NCI-H2196 (cell line): ENCODE data around the gene BMP7.
"Not testable (repeated sequence)": the region's sequence is repeated elsewhere in the genome, so short reads cannot be mapped to it uniquely, and the experiment has no call there.

ENCODE experiments used
- DNase-seq: peaks from one replicate; lab custom pipeline; 2025; ENCODE audit not compliant: unreplicated experiment; lab: John Stamatoyannopoulos, UW

The BMP7 gene

DNA sequence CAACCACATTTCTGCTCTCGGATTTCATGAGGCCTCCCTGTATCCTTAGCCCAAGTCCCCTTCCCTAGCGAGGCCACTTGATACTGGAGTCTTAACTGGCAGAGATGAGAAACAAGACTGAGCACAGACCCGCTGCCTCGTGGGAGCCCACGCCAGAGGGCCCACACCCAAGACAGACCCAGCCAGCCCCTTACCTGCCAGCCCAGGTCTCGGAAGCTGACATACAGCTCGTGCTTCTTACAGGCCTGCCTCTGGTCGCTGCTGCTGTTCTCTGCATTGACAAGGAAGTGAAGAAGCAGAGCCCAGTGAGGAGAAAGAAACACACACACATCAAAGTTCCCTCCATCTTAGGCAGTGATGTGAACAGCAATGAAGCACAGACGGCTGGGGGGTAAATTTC, 91.7 kb downstream of the BMP7 start:
- DNase-seq: no peak

DNA sequence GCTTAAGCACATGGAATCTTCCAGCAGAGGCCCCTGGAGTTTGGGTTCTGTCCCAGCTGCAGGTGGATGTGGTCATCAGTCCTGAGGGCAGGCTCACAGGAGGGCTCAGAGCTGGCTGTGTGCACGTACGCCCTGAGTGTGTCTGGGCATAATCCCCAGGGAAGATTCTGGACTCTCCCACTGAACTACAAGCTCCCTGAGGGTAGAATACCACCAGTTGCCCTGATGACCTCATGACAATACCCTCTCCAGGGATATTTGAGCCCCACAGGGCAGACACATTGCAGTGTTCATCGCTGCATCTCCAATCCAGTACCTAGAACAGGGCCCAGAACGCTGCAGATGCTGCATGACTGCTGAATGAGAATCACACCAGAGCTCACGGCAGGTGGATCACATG, 92.5 kb downstream of the BMP7 start:
- no peak for DNase-seq

DNA sequence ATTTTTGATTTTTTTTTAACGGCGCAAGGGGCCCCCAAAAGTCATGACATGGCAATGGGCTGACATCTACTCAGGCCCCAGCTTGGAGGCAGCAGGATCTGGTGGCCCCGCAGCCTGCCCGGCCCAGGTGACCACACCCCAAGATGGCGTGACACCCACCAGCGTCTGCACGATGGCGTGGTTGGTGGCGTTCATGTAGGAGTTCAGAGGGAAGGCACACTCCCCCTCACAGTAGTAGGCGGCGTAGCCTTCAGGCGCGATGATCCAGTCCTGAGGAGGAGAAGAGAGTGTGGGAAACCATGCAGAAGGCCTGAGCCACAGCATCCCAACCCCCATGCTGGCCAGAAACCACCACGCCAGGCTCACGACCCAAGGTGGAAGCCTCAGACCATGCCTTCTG, 93.4 kb downstream of the BMP7 start:
- DNase-seq: no peak

DNA sequence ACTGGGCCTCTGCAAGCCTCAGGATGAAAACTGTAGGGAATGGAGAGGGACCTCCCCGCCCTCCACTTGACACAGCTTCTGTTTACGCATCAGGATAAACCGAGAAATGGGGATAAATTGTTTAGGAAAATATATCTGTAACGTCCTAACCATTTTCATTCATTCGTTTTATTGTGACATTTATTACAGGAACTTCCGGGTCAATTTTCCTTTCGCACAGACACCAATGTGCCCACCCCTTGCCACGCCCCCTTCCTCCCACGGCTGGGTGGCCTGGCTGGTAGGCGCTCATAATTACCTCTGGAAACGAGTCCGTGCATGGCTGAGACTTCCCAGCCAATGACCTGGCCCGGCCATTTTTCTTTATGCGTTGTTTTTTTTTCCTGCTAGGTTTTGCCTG, 96.1 kb downstream of the BMP7 start:
- DNase-seq: no peak

DNA sequence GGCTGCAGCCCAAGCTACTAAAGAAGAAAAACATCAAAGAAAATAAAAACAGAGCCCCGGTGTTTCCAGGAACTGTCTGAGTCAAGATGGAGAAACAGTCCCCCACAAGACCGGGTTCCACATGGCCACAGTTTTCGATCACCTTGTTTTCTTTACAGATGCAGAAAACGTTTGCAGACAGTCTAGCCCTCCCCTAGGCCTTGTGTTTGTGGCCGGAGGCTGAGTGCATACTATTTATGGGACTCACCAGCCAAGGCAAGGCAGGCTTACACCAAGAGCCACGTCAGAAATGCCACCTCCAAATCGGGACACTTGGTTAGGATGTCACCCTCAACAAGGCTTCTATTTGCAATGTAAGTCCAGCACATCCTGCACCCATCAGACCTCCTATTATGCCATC, 97.3 kb downstream of the BMP7 start:
- no peak for DNase-seq

DNA sequence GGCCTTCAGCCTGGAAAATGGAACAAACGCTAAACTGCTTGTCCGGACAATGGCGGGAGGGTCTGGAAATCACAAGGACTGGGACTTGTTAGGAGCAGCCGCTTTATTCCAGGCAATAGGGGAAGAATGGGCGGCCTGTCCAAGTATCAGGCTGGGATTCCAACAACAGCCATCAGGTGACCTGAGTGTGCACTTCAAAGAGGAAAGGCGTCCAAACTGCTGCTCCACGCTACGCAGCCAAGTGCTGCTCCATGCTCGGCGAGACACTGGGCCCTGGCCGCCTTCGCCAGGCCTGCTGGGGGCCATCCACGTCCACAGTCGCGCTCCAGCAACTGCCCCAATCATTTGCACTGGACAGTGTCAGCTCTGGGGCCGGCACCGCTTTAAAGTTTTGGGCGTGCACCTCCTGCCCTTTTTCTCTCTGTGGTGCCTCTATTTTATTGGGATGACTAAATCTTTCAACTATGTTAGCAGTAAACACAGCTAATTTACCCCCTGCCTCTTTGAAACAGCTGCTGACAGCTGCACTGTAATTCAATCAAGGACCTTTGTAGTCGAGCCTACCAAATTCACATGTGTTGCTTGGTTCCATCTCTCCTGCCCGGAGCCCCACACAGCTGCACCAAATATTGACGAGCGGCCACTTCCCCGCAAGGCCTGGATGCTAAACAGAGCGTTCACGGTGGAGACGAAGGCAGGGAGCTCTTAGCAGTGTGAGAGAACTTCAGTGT, 98.3 kb downstream of the BMP7 start:
- no peak for DNase-seq

DNA sequence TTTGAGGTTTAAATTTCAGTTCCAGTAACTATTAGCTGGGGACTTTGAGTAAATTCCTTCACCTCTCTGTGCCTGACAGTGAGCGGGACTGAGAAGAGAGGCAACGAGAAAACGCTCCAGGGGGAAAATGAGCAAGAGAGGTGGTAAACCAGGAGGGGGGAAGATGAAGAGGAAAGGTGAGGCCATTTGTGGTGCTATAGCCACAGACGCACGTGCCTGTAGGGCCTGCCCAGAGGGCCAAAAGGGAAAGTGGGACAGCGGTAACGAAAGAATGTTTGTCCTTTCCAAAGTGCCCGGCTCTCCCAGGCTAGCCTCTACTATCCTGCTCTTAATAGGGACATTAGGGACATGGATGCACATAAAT, 99.2 kb downstream of the BMP7 start:
- DNase-seq: no peak

DNA sequence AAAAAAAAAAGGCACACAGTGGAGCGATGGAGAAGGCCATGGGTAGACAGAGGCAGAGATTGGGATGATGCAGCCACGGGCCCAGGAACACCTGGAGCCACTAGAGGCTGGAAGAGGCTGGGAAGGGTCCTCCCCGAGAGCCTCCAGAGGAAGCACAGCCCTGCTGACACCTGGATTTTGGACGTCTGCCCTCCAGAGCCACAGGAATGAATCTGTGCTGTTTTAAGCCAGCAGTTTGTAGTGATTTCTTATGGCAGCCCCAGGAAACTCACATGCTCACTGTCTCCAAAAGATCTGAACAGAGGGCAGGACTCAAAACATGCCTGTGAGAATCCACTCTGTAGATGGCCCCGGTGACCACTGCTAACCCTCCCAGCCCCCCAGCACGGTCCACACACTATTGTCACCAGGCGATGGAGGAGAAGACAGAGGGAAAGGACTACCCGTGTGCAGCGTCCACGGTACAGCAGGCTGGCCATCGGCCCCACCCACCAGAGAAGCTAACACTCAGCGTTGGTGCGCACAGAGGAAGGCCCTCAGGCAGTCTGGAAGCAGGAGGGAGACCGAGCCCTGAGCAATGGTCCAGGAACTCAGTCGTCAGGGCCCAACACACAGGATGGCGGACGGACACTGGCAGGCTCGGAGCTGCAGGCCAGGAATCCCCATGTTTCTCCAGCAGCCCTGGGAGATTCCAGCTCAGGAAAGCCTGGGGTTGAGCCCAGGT, 99.7 kb downstream of the BMP7 start:
- no peak for DNase-seq

DNA sequence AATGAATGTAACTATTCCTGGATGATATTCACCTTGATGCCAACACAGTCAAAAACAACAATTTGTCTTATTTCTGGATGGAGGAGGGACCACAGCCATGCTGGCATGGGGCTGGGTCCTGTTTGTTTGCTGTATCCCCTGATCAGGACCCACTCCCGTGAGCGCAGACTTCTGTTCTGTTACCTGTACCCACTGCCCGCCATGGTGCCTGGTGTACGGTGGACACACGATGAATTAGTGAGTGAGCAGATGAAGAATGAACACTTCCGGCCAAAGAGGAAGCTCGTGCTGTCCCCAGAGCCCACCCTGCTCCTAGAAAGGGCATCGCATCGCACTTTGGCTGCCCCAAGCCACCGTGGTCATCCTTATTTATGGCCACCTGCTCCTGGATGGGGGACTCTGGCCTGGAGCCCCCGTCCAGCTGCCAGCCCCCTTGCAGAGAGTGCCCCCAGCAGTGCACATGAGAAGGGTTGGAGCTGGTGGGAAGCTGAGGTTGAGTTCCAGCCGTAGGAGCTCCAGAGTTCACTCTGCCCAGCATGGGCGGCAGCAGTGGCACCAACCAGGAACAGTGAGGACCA, 100.9 kb downstream of the BMP7 start:
- DNase-seq: no peak

DNA sequence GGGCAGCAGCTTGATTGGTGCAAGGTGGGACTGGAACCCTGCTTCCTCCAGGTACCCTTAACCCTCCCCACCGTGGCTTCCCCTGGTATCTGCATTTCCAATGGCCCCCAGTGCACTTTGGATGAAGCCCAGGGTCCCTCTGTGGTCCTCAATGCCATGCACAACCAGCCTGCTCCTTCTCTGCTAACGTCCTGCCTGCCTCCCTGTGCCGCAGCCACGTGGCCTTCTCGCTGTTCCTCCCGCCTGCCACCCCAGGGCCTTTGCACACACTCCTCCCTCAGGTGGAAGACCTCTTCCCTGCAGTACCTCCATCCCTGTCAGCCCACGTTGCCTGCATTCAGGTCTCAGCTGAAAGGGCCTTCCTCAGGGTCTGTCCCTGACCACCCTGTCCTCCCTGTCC, 101.6 kb downstream of the BMP7 start:
- DNase-seq: no peak

DNA sequence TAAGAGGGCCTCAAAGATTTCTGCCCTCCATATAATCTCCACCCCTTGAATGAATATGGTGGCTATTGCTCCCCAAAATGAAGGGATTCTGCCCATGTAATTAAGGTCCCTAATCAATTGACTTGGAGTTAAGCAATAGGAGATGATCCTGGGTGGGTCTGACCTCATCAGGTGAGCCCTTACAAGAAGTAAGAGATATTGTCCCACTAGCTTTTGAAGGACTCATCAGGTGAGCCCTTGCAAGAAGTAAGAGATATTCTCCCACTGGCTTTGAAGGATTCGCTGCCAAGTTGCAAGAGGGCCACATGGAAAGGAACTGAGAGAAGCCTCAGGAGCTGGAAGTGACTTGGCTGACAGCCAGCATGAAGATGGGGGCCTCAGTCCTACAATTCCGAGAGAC, 103.4 kb downstream of the BMP7 start:
- DNase-seq: no peak

DNA sequence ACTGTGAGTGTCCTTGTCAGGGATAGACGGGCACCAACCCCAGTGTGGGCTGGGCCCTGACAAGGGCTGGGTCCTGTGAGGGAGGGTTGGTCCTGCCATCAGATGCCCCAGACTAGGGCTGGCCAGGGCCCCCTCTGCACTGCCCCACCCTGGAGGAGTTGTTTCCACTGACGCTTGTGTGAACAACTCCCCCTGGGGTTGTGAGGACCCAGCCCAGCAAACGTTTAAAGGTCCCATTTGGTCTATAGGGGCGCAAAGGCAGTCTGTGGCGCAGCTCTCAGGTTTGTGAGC, 104.1 kb downstream of the BMP7 start:
- no peak for DNase-seq

DNA sequence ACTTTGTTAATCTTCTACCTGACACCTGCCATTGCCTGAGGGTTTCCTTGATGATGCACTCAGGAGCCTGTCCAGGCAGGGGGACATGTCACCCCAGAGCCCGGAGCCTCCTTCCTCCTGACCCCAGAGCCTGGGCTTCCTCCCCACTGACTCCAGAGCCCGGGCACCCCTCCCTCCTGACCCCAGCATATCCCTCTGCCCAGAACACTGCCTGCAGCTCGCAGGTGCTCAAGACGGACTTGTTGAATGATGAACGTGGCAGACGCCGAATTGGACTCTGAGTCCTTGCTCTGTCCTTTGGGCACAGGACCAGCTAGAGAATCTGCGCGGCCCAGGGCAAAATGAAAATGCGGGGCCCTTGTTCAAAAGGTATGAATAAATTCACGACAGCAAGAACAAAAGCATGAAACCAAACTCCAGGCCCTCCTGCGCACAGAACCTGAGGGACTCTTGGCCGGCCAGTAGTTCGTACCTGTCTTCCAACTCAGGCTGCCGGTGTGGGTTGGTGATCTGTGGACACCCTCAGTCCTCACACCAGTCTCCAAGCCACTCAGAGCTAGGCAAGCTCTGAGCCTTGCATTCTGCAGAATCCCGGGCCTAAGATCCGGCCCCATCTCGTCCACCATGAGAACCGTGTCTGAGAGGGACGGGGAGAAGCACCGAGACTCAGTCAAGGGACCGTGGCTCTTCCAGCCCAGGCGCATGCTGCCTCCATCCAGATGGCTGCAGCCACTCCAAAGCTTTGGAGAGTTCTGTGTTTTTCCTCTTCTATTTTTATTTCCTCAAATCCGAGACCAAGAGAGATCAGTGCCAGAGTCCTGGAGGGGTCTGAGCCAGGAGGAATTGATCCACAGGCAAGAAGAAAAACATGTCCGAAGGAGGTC, 104.7 kb downstream of the BMP7 start:
- no peak for DNase-seq

DNA sequence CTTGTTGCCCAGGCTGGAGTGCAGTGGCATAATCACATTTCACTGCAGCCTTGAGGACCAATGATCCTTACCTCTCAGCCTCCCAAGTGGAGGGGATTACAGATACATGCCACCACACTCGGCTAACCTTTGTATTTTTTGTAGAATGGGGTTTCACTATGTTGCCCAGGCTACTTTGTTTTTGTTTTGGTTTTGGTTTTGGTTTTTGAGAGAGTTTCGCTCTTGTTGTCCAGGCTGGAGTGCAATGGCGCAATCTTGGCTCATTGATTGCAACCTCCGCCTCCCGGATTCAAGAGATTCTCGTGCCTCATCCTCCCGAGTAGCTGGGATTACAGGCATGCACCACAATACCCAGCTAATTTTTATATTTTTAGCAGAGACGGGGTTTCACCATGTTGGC, 105.5 kb downstream of the BMP7 start:
- DNase-seq: no peak

DNA sequence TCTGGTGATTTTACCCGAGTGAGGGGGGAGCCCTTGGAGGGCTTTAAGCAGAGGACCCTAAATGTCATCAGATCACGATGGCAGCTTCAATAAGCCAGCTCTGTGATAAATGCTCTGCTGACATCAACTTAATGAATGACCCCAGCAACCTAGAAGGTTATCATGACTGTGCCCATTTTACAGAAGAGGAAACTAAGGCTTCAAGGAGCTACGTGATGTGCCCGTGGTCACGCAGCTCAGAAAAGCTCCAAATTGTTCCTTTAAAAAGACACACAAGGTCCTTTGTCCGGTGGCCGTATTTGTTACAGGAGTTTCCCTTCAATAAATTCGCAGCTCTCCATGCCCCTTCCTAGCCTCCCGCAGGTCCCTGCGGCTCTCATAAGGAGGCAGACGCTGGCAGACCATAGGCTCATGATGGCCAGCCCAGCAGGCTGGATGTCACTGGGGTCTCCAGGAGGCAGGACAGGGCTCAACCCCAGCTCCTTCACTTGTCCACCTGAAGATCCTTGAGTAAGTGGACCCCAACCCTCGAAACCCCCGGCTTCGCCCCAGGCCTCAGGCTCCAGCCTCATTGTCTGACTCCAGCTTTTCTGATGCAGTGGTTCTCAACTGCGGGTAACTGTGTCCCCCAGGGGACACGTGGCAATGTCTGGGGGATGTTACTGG, 106.4 kb downstream of the BMP7 start:
- DNase-seq: no peak

DNA sequence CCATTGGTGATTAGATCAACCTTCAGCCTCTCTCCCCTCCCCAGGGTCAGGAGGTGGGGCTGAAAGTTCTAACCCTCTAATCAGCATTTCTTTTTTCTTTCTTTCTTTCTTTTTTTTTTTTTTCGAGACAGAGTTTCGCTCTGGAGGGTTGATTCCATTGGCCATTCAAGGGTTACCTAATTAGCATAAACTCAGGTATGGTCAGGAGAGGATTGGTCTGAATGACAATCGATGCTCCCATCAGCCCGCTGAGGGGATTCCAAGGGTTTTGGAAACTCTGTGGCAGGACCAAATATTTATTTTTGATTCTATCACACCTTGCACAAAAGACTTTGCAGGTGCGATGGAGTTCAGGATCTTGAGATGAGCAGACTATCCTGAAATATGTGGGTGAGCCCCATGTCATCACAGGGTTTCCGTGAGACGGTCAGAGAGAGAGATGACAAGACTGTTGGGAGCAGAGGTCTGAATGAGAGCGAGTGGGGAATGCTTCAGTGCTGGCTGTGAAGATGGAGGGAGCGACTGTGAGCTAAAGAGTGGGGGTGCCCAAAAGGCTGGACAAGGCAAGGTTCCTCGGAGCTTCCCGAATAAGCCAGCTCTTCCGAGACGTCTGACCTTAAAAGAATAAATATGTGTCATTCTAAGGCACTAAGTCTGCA, 107.1 kb downstream of the BMP7 start:
- no peak for DNase-seq

DNA sequence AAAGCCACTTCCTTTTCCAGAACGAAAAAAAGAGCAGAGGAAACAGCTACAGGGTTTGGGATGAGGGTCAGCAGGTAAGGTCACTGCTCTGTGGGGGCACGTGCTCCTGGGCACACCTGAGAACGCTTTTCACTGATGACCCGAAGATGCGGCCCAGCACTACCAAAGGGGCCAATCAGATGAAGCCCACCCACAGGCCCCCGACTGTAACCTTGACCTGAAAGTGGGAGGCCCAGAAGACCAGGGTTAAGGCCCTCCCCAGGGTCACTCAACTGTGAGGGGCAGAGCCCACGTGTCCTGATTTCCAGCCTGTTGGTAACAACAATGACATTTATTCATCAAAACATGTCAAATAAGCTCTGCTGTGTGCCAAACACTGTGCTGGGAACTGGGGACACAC, 108.0 kb downstream of the BMP7 start:
- DNase-seq: no peak

DNA sequence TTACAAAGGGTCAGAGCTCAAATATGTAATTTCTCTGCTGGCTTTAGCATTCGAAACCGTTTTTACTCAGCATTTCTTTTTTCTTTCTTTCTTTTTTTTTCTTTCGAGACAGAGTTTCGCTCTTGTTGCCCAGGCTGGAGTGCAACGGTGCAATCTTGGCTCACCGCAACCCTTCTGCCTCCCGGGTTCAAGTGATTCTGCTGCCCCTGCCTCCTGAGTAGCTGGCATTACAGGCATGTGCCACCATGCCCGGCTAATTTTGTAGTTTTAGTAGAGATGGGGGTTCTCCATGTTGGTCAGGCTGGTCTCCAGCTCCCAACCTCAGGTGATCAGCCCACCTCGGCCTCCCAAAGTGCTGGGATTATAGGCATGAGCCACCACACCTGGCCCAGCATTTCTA, 108.7 kb downstream of the BMP7 start:
- DNase-seq: not testable (repeated sequence)

DNA sequence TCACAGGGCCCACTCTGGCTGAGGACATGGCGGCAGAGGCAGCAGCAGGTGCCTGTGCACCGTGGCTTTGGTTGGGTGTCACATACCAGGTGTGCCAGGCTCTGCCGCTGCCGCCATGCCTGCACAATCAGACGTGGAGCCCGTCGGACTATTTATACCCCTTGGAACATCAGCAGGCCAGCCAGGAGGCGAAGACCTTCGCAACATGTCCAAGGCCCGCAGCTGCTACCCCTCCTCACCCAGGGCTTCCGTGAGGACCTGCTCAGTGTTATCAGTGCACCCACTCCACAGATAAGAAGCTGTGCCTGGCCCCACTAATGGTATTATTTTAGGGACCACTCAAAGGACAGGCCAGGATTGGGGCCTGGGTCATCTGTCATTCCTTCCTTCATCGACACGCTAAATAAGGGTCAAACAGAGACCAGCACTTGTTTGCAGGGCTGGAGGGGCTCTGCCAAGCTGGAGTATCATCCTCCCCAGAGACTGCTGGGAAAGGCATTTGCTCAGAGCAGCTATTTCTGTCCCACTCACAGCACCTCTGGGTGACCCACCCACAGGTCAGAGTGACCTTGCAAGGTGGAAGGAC, 109.2 kb downstream of the BMP7 start:
- DNase-seq: no peak

DNA sequence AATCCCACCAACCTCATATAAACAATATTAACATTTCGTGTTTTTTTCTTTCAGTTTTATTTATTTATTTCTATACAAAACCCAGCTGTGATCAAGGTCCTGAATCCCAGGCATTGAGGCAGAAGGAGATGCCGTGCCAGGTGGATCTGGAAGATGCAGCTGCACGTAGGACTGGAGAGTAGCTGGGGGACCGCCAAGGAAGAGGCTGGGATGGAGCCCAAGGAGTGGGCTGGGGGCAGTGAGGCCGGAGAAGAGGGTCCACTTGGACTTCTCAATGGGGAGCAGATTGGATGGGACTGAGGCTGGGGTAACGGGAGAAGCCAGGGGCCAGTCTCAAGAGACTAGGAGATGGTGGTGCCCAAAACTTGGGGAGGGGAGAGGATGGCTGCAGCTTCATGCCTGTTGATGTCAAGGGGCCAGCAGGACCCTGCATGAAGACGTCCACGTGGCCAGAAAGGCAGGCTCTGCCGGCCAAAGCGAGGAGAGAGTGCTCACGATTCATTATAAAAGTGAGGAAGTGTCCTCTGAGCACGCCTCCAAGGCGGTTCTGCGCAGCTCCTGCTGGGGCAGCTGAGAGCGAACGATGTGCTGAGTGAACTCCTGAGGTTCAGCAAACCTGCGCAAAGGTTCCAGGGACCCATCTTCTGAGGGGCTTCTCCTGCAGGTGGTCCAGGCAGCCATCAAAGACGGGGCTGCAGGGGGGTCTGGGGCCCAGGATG, 110.3 kb downstream of the BMP7 start:
- no peak for DNase-seq
